ENCODE data around the gene SEMA4B.
A peak's percentile ranks its signal among the peaks of the same experiment; 100 is the strongest.
"Not testable (repeated sequence)": the region's sequence is repeated elsewhere in the genome, so short reads cannot be mapped to it uniquely, and the experiment has no call there.

The SEMA4B gene

DNA sequence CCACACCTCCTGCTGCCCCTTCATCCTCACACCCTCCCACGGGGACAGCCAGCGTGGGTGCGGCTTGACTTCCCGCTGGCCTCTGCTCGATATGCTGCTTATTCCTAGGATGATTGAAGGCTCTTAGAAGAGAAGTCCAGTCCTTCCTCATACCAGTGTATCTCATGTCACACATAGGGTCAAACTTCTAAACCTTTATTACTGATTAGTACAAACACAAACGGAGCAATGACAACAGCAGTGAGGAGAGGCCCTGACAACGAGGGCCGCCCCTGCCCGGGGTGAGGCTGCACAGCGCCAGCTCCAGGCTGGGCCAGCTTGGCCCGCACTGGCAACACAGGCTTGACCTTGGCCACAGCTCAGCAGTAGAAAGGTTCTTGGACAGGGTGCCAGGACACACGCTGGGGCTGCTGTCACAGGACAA, 29.0 kb downstream of the SEMA4B start:
- DNase-seq, result no peak

DNA sequence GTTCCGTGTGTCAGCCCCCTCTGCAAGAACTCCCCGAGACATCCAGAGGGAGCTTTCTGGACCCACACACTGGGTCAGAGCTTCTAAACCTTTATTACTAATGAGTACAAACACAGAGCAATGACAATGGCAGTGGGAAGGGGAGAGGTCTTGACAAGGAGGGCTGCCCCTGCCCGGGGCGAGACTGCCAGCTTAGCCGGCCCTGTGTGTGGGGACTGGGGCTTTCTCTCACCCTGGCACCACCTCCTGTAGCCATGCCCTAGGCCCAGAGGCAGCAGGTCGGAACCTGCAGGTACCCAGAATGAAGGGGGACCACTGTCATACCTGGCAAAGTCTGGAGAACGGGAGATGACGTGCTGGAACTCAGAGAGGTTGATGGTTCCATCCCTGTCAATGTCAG, 29.5 kb downstream of the SEMA4B start:
- no peak for DNase-seq

DNA sequence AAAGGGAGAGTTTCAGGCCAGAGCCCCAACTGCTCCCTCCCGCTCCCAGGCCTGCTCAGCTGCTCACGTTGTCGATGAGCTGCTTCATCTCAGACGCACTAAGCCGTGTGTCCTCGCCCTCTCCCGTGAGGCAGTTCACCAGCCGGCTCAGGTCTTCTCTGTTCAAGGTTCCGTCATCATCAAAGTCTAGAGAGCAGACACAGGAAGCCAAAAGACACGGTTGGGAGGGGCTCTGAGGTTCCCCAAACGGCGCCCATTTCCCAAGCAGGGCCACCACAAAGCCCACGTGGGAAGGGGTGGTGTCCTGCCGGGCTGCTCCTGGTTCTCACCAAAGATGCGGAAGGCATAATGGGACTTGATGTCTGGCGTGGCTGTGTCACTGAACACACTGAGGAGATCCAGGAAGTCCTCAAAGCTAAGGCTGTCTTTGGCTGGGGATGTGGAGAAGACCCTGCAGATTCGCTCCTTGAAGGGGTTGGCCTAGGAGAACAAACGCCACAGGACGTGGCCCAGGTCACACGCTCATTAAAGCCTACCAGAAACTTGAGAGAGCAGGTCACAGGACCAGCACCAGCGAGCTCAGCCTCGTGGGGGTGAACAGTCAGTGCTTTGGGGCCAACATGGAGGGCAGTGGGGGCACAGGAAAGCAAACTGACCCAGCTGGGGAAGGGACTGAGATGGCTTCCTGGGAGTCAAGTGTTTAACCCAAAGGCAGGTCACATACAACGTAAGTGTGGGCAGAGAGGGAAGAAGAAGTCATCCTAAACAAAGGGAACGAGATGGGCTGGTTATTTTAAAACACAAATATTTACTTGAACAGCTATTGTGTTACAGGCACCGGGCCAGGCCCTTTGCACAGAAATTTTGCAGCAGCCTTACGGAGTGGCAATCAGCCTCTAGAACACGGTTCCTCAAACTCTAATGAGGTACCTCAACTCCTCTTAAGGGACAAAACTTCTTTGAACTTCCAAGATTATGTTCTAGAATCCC, 30.2 kb downstream of the SEMA4B start:
- DNase-seq, result peak; percentile 90

DNA sequence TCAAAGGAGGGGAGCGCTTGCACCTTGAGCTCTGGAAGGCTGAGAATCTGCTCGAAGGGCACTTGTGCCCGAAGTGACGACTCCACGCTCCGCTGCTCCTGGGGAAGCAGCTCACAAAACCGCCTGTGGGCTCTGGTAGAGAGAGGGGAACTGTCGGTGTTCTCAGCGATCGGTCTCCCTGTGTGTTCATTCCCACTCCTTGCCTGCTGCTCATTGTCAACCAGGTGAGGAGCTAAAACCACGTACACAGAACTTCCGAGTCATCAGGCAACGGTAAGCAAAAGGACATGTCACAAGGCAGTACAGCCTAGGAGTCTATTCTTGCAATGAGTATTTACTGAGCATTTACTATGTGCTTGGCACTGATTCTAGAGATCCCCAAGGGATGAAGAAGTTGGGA, 31.1 kb downstream of the SEMA4B start:
- DNase-seq, result no peak

DNA sequence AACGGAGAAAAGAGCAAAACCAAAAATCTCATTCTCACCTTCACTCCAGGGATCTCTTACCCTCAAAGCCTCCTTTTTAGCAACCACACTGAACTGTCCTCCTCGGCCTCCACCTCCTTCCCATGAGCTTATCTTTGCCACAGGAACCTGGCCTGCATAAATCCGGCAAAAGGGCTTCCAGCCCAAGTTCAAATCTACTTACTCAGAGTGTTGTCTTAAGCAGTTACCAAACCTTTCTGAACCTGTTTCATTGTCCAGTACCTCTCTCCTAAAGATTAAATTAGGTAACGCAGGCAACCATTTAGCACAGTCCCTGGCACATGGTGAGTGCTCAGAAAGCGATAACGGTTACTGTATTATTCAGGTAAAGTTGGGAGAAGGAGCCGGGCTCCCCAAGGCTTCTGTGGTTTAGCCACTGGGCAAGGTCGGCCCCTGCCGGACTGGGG, 31.8 kb downstream of the SEMA4B start:
- no peak for DNase-seq

DNA sequence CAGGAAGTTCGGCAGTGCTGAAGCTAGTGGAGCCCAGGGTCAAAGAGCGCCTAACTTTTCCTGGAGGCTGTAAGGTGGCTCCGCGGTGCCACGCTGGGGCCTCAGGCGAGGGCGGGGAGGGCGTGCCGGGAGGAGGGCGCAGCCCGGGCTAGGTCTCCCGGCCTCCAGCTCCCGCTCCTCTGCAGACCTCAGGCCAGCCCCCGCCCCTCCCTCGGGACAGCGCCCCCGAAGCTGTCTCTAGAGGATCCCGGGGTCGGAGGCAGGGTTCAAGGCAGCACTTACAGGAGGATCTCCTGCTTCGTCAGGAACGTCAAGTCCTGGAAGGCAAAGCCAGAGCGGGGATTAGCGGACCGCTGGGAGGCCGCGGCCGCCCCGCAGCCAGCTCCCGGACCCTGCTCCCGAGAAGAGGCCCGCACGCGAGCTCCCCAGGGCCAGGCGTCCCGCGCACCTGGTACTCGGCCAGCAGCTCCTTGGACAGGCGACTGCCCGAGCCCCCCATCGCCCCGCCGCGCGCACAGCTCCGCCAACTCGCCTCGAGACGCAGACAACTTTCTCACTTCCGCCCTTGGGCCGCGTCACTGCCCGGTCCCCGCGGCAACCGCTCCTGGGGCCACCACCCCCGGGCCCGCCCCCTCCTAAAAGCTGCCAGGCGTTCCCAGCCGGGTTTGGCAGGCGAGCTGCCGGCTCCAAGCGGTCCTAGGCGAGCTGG, 32.4 kb downstream of the SEMA4B start, which contains the start of gene CIB1:
TSS of gene CIB1 (minus strand) at position 555 of the 709 bp plus-strand sequence. CDS start at position 499, 56 bp downstream.
- peak; percentile 97 for DNase-seq

DNA sequence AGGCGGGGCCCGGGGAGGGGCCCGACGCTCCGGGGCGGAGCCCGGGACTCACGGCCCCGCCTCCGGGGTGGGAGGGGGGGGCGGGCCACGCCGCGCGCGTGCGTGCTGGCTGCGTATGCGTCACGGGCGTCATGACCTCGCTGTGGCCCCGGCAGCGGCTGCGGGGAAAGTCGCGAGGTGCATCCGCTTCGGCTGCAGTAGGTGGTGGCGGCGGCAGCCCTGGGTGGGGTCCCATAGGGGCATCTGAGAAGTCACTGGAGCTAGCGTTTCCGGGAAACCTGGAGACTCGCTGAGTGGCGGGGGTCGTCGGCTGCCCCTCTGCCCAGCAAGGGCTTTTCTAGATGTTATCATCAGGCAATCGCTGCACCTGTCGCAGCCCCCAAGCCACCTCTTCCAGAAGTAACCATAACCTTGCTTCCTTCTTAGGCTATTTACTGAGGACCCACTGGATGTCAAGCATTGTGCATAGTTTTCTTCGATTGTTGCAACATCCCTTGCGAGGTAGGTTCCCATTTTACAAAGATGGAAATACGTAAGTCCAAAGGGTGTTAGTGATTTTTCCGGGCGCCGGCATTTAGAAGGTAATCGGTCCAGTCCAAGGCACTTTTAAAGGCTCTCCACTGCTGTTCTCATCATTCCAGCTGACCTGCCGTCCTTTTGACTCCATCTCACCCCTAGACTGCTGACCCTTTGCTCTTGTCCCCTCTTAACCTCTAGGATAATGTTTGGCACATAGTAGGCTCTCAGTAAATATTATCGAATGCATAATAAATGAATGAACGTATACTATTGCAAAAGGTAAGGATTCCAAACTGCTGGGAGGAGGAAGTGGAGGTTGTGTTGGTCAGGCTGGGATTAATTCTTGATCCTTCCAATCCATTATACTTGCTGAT, 33.2 kb downstream of the SEMA4B start, which contains the start of gene GDPGP1:
TSS of gene GDPGP1 (plus strand) at position 114 of the 893 bp plus-strand sequence. CDS start 6,700 bp downstream, outside the sequence.
- no peak for DNase-seq

DNA sequence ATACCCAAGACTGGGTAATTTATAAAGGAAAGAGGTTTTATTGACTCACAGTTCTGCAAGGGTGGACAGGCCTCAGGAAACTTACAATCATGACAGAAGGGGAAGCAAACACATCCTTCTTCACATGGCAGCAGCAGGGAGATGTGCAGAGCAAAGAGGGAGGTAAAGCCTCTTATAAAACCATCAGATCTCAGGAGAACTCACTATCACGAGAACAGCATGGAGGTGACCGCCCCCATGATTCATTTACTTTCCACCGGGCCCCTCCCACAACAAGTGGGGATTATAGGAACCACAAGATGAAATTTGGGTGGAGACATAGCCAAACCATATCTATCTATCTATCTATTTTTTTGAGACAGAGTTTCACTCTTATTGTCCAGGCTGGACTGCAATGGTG, 38.2 kb downstream of the SEMA4B start:
- DNase-seq, result no peak

DNA sequence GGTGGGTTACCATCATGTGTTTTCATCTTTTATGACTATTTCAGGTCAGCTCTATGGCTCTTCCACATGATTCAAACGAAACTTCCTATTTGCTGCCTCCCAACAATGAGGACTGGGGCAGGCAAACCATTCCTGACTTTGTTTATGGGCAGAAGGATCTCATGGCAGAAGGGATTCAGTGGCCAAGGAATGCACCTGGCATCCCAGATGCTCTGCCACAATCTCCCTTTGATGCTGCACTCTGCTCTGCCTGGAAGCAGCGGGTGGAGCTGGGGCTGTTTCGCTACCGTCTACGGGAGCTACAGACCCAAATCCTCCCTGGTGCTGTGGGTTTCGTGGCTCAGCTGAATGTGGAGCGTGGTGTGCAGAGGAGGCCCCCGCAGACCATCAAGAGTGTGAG, 39.7 kb downstream of the SEMA4B start:
- no peak for DNase-seq

DNA sequence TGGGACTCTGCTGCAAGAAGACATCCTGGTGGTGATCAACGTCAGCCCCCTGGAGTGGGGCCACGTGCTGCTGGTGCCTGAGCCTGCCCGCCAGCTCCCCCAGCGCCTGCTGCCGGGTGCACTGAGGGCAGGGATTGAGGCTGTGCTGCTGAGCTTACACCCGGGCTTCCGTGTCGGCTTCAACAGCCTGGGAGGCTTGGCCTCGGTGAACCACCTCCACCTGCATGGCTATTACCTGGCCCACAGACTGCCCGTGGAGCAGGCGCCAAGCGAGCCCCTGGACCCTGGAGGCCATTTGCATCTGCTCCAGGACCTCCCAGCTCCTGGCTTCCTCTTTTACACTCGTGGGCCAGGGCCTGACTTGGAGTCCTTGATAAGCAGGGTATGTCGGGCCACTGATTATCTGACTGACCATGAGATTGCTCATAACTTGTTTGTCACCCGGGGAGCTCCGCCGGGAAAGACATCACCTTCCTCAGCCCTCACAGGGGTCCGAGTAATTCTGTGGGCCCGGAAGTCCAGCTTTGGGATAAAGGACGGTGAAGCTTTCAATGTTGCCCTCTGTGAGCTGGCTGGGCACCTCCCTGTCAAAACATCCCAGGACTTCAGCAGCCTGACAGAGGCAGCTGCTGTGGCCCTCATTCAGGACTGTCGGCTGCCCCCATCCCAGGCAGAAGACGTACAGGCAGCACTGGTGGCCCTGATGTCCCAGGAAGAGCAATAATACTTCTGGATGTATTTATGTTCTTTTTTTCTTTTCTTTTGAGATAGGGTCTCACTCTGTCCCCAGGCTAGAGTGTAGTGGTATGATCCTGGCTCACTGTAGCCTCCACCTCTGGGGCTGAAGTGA, 40.4 kb downstream of the SEMA4B start:
- no peak for DNase-seq

DNA sequence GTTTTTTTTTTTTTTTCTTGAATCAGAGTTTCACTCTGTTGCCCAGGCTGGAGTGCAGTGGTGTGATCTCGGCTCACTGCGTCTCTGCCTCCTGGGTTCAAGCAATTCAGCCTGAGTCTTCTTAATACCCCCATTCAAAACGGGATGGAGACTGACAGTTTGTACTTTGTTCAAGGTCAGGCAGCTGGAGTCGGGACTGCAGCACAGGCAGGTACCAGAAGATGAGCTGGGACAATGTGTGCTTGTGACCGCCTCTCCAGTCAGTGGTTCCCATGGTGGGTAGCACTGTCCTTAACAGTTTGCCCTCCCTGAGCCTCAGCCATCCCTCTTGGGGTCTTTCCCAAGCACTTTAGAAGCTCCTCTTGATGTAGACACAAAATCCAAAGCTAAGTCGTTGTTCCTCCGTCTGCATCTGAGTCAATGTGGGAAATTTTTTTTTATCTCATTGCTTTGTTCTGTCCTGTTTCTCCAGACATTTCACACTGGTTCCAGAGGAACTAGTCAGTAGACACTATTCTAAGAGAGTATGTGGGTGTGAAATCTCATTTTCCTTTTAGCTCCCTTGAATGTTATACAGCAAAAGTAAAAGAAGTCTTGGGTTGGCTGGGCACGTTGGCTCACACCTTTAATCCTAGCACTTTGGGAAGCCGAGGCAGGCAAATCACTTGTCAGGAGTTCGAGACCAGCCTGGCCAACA, 43.0 kb downstream of the SEMA4B start:
- no peak for DNase-seq

DNA sequence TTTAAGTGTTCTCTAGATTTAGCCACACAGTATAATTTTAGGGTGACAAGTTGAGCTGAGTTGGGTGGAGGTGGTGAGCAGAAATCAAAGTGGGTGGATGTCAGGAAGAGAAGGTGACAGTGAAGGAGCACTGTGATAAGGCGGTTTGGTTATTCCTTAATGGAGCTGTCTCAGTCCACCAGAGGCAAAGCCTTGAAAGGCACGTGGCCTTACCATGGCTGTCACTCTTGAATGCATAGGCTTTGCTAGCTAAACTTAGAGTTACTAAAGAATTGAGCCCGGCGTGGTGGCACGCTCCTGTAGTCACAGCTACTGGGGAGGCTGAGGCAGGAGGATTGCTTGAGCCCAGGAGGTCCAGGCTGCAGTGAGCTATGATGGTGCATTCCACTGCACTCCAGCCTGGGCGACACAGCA, 47.7 kb downstream of the SEMA4B start:
- DNase-seq, result no peak

DNA sequence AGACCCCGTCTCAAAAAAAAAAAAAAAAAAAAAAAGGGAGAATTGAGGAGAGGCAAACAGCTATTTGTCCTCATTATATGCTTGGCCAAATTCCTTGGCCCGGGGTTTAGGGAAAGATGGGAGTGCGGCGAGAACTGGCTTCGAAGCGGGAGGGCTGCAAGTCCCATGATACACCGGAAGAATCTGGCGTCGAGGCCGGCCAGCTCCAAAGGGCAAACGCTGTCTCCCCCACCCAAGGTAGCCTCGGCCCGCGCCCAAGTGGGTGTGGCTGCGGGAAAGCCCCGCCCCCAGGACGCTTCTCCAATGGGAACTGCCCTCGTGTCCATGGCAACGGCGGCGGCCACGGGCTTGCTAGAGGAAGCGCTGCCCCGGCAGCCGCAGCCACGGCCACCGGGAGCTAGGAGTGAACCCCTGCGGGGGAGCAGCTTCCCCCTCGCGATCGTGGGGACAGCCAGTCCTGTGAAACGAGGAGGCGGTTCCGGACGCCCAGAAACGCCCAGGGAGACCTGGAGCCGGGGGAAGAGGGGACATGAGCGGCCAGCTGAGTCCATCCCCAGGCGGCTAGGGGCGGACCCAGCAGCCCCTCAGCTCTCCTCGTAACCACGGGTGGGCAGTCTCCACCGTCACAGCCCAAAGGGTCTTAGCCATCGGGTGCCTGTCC, 48.2 kb downstream of the SEMA4B start, which contains the start of gene TTLL13:
TSS of gene TTLL13 (plus strand) at position 354 of the 661 bp plus-strand sequence. CDS start 1,075 bp downstream, outside the sequence.
- DNase-seq, result peak; percentile 70

DNA sequence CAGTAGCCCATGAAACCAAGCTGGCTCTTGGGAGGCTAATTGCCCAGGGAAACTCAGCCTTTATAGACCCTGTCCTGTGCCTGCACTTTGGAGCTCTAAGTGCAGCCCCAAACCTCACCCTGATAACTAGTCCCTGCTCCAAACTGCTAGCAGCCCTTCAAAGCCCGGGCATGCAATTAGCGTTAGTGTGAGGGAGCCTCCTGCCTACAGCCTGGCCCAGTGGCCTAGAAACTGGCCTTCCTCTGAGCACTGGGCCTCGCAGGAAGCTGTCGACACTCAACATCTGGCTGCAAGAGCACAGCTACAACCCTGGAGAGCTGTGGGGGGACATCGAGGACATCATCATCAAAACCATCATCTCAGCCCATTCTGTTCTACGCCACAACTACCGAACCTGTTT, 56.6 kb downstream of the SEMA4B start:
- DNase-seq, result no peak

DNA sequence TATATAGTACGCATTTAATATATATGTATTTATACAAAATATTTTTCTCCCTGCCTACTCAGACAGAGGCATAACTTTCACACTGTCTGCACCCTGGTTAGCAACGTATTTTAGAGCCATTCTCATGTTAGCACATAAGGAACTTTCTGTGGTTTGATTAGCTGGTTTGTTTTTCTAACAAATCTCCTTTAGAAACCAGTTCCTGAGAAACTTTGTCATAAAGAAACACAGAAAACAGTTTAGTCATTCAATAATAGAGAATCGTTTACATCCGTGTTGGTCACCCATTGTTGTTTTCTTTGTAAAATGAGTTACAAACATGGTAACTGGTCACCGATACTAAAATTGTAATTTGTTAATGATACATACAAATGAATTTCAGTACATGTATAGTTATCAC, 58.4 kb downstream of the SEMA4B start:
- no peak for DNase-seq

DNA sequence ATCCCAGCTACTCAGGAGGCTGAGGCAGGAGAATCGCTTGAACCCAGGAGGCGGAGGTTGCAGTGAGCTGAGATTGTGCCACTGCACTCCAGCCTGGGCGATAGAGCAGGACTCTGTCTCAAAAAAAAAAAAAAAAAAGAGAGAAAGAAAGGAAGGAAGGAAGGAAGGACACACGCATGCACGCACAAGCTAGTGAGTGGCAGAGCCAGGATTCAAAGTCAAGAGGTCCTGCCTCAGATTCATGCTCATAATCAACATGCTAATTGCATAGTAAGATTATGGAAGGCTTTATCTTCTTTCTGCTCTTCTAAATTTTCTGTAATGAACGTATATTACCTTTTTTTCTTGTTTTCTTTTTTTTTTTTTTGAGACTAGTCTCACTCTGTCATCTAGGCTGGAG, 59.6 kb downstream of the SEMA4B start:
- DNase-seq, result not testable (repeated sequence)

DNA sequence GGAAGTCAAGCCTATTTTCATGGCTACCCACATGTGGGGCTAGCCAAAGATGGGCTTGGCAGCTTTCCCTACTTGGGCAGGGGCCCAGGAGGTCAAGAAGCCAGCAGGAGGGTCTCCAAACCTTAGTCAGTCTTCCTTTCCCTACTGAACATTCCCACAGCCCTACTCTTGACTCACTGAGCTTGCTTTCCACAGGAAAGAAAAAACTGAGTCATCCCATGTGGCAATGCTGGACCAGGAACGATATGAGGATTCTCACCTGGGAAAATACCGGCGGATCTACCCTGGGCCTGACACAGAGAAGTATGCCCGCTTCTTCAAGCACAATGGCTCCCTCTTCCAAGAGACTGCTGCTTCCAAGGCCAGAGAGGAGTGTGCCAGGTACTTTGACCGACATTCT, 60.7 kb downstream of the SEMA4B start:
- no peak for DNase-seq

DNA sequence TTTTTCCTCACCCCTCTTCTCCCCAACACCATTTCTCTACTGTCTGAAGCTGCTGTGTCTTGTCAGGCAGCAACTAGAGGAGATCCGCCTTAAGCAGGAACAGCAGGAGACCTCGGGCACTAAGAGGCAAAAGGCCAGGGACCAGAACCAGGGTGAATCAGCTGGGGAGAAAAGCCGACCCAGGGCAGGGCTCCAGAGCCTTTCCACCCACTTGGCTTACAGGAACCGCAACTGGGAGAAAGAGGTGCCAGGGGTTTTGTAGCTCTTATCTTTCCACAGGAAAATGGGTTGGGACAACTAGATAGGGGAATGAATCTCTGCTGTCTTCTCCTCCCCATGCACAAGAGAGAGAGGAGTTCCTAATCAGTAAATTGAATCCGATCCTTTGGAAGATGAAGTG, 61.3 kb downstream of the SEMA4B start:
- no peak for DNase-seq

DNA sequence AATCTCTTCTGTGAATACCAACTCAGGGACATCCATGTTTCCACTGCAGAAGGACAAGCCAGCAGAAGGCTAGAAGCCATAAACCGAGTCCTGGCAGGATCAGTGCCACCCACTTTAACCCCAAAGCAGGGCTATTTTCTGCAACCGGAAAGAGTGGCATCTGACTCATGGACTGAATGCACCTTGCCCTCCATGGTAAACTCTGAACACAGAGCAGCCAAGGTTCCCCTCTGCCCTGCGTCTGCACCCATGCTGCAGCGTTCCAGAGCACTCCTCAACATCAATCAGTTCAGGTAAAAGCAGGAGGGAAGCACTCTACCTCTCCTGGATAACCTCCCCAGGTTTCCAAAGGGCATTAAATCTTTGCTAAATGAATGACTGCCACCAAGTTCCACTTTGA, 63.5 kb downstream of the SEMA4B start:
- peak; percentile 45 for DNase-seq
